Mesothelial cell of epicardium (in vitro differentiated cells): ENCODE results near the gene FOXE1. TPM values are rescaled to one million over a fixed set of nuclear protein-coding genes. Genes with fewer than 3 reads are reported as not detected.

Source experiments
- DNase-seq, 2 experiments: peaks; one replicate each; pipeline ENCODE4 v3.0.0; 2021; ENCODE audit warnings: low spot score in 2 of 2; ENCODE audit not compliant: unreplicated experiment in 2 of 2
- H3K27ac Mint-ChIP-seq: 2 replicates; pipeline ENCODE4 v1.8.0; 2021; ENCODE audit warnings: mixed read lengths
- H3K27me3 Mint-ChIP-seq: 2 replicates; pipeline ENCODE4 v1.8.0; 2021; ENCODE audit warnings: low read depth, mixed read lengths
- H3K36me3 Mint-ChIP-seq: 2 replicates; pipeline ENCODE4 v1.8.0; 2021; ENCODE audit warnings: mixed read lengths
- H3K4me1 Mint-ChIP-seq: 2 replicates; pipeline ENCODE4 v1.8.0; 2021; ENCODE audit warnings: mixed read lengths
- H3K4me3 Mint-ChIP-seq: 2 replicates; pipeline ENCODE4 v1.8.0; 2021; ENCODE audit warnings: mild to moderate bottlenecking, moderate library complexity, mixed read lengths
- H3K9me3 Mint-ChIP-seq: 2 replicates; pipeline ENCODE4 v1.8.0; 2021; ENCODE audit warnings: mixed read lengths
- CTCF ChIP-seq: fragments of 200-600 bp; sonication (generic); IDR thresholded peaks from one replicate; pipeline ENCODE4 v1.5.0; 2021; ENCODE audit warnings: antibody characterized with exemption; ENCODE audit not compliant: unreplicated experiment
- total RNA-seq: library from RNA; stranded (reverse); gene quantifications from 3 replicates; pipeline ENCODE4 v1.2.1, GENCODE V29; 2021

The FOXE1 gene
- total RNA-seq, 1 donor from 2014 or later: not detected

GRCh38 chr9:97868859-97869258 lies 15.8 kb downstream of the FOXE1 start:
- no peak for DNase-seq
- H3K36me3 Mint-ChIP-seq: no peaks in the 10 kb centered on the region
- H3K4me3 Mint-ChIP-seq: no peak overlapping the region
- H3K9me3 Mint-ChIP-seq: peaks cover 21% of the 10 kb centered on the region
- no peak for TF ChIP-seq CTCF
- peaks cover 72% of the 10 kb centered on the region for H3K27me3 Mint-ChIP-seq
- H3K27ac Mint-ChIP-seq: no peak overlapping the region
- peaks cover 4% of the 10 kb centered on the region for H3K4me1 Mint-ChIP-seq

DNA sequence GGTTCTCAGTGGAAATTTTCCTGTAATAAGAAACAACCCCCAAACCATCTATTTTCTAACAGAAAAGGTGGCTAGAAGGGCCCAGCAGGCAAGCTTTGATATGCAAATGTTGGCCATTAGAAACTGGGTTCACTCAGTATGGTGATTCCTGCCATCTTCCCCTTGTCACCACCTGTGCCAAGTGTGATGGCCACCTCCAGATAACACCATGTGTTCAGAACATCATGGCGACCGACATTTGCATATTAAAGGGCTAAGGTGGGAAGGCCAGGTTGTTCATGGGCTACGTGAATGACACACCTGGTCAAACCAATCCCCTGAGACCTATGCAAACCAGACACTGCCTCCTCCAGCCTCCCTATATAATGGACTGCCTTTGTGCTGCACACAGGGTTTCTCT lies 20.4 kb downstream of the FOXE1 start:
- no peaks in the 10 kb centered on the region for H3K36me3 Mint-ChIP-seq
- TF ChIP-seq CTCF: no peak
- H3K4me3 Mint-ChIP-seq: no peak overlapping the region
- peaks cover 68% of the 10 kb centered on the region for H3K27me3 Mint-ChIP-seq
- no peaks in the 10 kb centered on the region for H3K9me3 Mint-ChIP-seq
- DNase-seq: no peak
- H3K4me1 Mint-ChIP-seq: peaks cover 6% of the 10 kb centered on the region
- no peak overlapping the region for H3K27ac Mint-ChIP-seq

GRCh38 chr9:97873882-97874281 lies 20.9 kb downstream of the FOXE1 start:
- no peak for DNase-seq
- Mint-ChIP-seq H3K36me3 (no peaks in the 10 kb centered on the region), H3K9me3 (no peaks in the 10 kb centered on the region), H3K4me3 (no peak overlapping the region), H3K27me3 (peaks cover 66% of the 10 kb centered on the region), H3K4me1 (peaks cover 6% of the 10 kb centered on the region), H3K27ac (no peak overlapping the region)
- no peak for TF ChIP-seq CTCF

DNA sequence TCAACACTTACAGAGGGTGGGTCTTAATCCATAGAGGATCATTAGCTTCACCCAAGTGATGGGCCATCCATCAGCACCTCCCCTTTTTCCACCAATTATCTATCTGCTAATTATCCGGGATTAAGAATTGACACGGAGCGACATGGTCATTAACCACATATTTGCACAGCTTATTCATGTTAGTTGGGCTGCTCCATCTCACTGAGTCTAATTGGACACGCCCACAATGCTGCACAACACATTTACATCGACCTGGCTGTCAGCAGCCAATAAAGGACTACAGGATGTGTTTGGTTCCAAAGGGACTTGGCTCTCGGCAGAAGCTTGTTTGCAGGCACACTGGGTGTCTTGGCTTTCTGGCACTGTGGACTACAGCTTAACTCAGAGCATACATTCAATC lies 21.6 kb downstream of the FOXE1 start:
- DNase-seq: no peak
- Mint-ChIP-seq H3K4me3 (no peak overlapping the region), H3K4me1 (peaks cover 2% of the 10 kb centered on the region), H3K27me3 (peaks cover 63% of the 10 kb centered on the region), H3K27ac (no peak overlapping the region), H3K9me3 (no peaks in the 10 kb centered on the region), H3K36me3 (no peaks in the 10 kb centered on the region)
- TF ChIP-seq CTCF: no peak

DNA sequence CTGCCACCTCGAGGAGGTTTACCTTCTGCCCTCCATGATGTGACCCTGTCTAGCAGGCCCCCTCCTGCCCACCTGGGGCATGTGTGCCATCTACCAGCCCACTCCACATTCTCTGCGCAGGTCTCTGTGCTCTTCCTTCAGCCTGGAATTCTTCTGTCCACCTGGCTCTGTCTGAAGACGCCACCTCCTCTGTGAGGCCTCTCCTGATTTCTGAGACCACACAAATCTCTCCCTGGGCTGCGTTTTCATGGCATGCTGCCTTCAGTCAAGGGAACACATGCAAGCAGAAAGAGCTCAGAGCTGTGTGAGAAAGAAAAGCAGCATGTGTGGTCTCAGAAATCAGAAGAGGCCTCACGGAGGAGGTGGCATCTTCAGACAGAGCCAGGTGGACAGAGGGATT lies 22.1 kb downstream of the FOXE1 start:
- H3K9me3 Mint-ChIP-seq: no peaks in the 10 kb centered on the region
- H3K4me1 Mint-ChIP-seq: peaks cover 2% of the 10 kb centered on the region
- peaks cover 58% of the 10 kb centered on the region for H3K27me3 Mint-ChIP-seq
- H3K4me3 Mint-ChIP-seq: no peak overlapping the region
- H3K36me3 Mint-ChIP-seq: no peaks in the 10 kb centered on the region
- no peak for DNase-seq
- no peak overlapping the region for H3K27ac Mint-ChIP-seq
- no peak for TF ChIP-seq CTCF

DNA sequence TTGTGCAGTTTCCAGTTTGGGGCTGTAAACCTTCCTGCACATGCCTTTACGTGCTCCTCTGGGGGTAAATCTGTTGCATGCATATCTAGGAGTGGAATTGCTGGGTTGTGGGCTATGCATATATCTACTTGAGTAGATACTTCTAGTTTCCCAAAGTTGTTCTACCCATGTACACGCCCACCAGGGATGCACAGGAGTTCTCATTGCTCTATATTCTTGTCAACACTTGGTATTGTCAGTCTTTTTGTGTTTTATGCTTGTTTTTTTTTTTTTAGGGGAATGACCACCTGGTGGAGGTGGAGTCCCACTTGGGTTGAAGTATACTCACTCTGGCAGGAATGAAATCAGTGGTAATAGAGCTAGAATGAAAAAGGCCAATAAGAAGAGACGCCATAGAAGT lies 23.0 kb downstream of the FOXE1 start:
- Mint-ChIP-seq H3K4me1 (peaks cover 2% of the 10 kb centered on the region), H3K27ac (no peak overlapping the region), H3K36me3 (no peaks in the 10 kb centered on the region), H3K9me3 (no peaks in the 10 kb centered on the region), H3K4me3 (no peak overlapping the region), H3K27me3 (peaks cover 55% of the 10 kb centered on the region)
- no peak for TF ChIP-seq CTCF
- DNase-seq: no peak
